Measurements from ENCODE around the gene RANBP9. TPM values are rescaled to one million over a fixed set of nuclear protein-coding genes. Genes with fewer than 3 reads are reported as not detected.
A peak's percentile ranks its signal among the peaks of the same experiment; 100 is the strongest.

RANBP9 gene
- total RNA-seq, 1 donor from 2014 or later, result 40.4 TPM

DNA sequence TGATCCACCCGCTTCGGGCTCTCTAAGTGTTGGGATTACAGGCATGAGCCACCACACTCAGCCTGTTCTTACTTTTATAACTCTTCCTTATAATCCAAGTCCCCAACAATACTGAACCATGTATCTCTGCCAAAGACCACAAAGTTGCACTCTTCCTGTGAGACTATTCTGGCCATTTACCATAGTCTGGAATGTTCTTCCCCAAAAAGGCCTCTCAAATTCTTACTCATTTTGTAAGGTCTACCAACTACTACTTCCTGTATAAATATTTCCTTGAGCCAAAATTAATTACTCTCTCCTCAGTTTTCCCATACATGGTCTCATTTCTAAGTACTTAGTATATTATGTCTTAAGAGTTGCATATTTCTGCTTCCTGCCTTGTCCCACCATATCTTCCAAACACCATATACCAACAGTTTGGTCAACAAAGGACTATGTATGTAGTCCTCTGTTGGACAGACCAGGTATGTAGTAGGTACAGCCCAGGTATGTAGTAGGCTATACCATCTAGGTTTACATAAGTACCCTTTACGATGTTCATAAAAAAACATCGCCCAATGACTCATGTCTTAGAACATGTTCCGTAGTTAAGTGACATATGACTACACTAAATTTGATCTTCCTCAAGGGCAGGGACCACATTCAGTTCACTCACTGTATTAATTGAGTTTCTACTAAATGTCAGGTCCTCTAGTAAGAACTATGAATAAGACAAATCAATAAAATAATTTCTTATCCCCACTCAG, 22.0 kb downstream of the RANBP9 start:
- no peaks in the 10 kb centered on the region for H3K27me3 Mint-ChIP-seq
- peaks cover 10% of the 10 kb centered on the region for H3K4me1 Mint-ChIP-seq (ENCODE audit: unreplicated experiment)
- TF ChIP-seq, protein P1, sequence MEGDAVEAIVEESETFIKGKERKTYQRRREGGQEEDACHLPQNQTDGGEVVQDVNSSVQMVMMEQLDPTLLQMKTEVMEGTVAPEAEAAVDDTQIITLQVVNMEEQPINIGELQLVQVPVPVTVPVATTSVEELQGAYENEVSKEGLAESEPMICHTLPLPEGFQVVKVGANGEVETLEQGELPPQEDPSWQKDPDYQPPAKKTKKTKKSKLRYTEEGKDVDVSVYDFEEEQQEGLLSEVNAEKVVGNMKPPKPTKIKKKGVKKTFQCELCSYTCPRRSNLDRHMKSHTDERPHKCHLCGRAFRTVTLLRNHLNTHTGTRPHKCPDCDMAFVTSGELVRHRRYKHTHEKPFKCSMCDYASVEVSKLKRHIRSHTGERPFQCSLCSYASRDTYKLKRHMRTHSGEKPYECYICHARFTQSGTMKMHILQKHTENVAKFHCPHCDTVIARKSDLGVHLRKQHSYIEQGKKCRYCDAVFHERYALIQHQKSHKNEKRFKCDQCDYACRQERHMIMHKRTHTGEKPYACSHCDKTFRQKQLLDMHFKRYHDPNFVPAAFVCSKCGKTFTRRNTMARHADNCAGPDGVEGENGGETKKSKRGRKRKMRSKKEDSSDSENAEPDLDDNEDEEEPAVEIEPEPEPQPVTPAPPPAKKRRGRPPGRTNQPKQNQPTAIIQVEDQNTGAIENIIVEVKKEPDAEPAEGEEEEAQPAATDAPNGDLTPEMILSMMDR (conservative IDR thresholded peaks at IDR 0.05), result no peak
- peaks cover 38% of the 10 kb centered on the region for H3K36me3 Mint-ChIP-seq
- peak overlapping the region; percentile 10 for H3K27ac Mint-ChIP-seq
- H3K9me3 Mint-ChIP-seq, result no peaks in the 10 kb centered on the region
- H3K4me3 Mint-ChIP-seq, result no peak overlapping the region
- DNase-seq (ENCODE audit: extremely low spot score, unreplicated experiment), result no peak

DNA sequence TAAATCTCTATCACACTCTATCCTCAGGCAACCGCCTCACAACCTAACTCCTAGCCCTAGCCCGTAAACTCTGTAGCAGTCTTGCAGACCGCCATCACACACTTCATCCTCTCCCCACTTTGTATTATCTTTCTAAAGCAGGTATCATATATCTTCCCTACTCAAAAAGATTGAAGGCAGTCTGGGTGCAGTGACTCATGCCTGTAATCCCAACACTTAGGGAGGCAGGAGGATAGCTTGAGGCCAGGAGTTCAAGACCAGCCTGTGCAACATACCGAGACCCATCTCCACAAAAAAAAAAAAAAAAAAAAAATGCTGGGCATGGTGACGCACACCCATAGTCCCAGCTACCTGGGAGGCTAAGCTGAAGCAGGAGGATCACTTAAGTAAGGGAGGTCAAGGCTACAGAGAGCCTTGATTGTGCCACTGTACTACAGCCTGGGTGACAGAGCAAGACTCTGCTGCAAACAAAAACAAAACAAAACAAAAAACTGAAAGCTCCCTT, 22.9 kb downstream of the RANBP9 start:
- Mint-ChIP-seq H3K27me3 (no peaks in the 10 kb centered on the region), H3K4me1 (ENCODE audit: unreplicated experiment) (peaks cover 12% of the 10 kb centered on the region), H3K9me3 (no peaks in the 10 kb centered on the region), H3K27ac (peak overlapping the region; percentile 62), H3K36me3 (peaks cover 39% of the 10 kb centered on the region), H3K4me3 (no peak overlapping the region)
- no peak for DNase-seq (ENCODE audit: extremely low spot score, unreplicated experiment)
- TF ChIP-seq, protein P1 (conservative IDR thresholded peaks at IDR 0.05), result no peak

DNA sequence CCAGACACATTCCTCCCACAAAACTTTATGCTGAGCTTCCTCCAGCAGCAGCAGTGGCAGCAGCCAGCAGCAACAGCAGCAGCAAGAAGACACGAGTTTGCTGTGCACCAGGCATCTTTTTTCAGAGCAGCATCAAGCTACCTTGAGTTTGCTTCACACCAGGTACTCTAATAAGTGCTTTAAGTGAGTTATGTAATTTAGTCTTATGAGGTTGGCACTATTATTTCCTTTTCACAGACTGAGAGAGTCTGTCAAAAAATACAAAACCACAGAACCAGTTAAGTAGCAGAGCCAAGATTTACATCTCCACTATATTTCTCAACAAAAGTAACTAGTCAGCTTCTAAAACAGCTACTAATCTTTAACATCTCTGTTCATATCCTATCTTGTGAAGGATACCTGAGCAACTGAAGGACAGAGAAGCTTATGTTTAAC, 23.7 kb downstream of the RANBP9 start:
- peak overlapping the region; percentile 62 for H3K27ac Mint-ChIP-seq
- no peak for DNase-seq (ENCODE audit: extremely low spot score, unreplicated experiment)
- H3K4me1 Mint-ChIP-seq (ENCODE audit: unreplicated experiment), result peaks cover 12% of the 10 kb centered on the region
- TF ChIP-seq, protein P1 (conservative IDR thresholded peaks at IDR 0.05), result no peak
- no peaks in the 10 kb centered on the region for H3K27me3 Mint-ChIP-seq
- H3K9me3 Mint-ChIP-seq, result no peaks in the 10 kb centered on the region
- H3K36me3 Mint-ChIP-seq, result peaks cover 39% of the 10 kb centered on the region
- H3K4me3 Mint-ChIP-seq, result no peak overlapping the region

DNA sequence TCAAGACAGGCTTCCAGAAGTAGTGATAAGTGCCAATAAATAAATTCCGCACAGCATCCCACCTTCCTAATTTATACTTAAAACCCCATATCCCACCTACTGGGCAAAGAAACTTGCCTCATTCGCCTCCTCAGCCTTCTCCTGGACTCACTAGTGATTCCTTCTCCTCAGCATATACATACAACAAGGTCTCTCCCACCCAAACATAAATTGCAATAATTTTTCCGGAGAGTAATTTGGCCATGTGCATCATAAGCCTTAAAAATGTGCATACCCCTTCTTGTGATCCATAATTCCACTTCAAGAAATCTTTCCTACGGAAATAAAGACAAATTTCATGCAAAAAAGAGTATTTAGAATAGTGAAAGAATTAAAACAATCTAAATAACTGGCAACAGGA, 26.8 kb downstream of the RANBP9 start:
- Mint-ChIP-seq H3K9me3 (peaks cover 4% of the 10 kb centered on the region), H3K4me1 (ENCODE audit: unreplicated experiment) (peaks cover 12% of the 10 kb centered on the region), H3K36me3 (peaks cover 50% of the 10 kb centered on the region), H3K4me3 (no peak overlapping the region), H3K27me3 (no peaks in the 10 kb centered on the region), H3K27ac (no peak overlapping the region)
- TF ChIP-seq, protein P1 (conservative IDR thresholded peaks at IDR 0.05), result no peak
- no peak for DNase-seq (ENCODE audit: extremely low spot score, unreplicated experiment)

DNA sequence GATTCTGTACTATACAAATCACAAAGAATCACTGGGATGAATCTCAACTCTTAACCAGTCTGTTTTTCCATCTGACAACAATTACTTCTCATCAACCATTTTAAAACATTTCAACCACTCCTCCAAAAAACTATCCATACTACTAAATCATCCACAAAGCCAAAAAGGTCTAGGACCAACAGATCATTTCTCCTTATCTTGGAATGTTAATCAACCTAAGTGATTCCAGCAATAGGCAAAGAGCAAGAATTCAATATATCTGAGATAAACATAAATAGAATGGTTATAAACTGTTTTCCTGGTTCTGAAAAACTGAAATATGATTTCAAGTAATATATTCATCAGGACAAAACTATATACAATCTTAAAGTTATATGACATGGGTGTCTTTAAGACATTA, 28.6 kb downstream of the RANBP9 start:
- Mint-ChIP-seq H3K9me3 (peaks cover 6% of the 10 kb centered on the region), H3K27me3 (no peaks in the 10 kb centered on the region), H3K27ac (no peak overlapping the region), H3K36me3 (peaks cover 48% of the 10 kb centered on the region), H3K4me3 (no peak overlapping the region), H3K4me1 (ENCODE audit: unreplicated experiment) (peaks cover 12% of the 10 kb centered on the region)
- no peak for DNase-seq (ENCODE audit: extremely low spot score, unreplicated experiment)
- TF ChIP-seq, protein P1 (conservative IDR thresholded peaks at IDR 0.05), result no peak
